ENCODE data around the gene TEX22. TPM values are rescaled to one million over a fixed set of nuclear protein-coding genes. Genes with fewer than 3 reads are reported as not detected.

The TEX22 gene
- total RNA-seq, 4 donors from 2014 or later = 1.1 to 3.8 TPM; not detected in 2

GRCh38 chr14:105444859-105445258 lies 46.5 kb downstream of the TEX22 start:
- TF ChIP-seq POLR2A (IDR thresholded peaks at IDR 0.05) = no peak
- no peak for TF ChIP-seq CTCF (IDR thresholded peaks at IDR 0.05)
- no peaks in the 10 kb centered on the region for H3K4me1 ChIP-seq
- H3K9me3 ChIP-seq = no peaks in the 10 kb centered on the region
- no peak overlapping the region for H3K4me3 ChIP-seq
- intact Hi-C loops (cut with DNase I; ENCODE audit: low total_unique reads) = no loop called here
- no peaks in the 10 kb centered on the region for H3K36me3 ChIP-seq
- no peaks in the 10 kb centered on the region for H3K27me3 ChIP-seq
- no peak for DNase-seq
- H3K27ac ChIP-seq = no peak overlapping the region

DNA sequence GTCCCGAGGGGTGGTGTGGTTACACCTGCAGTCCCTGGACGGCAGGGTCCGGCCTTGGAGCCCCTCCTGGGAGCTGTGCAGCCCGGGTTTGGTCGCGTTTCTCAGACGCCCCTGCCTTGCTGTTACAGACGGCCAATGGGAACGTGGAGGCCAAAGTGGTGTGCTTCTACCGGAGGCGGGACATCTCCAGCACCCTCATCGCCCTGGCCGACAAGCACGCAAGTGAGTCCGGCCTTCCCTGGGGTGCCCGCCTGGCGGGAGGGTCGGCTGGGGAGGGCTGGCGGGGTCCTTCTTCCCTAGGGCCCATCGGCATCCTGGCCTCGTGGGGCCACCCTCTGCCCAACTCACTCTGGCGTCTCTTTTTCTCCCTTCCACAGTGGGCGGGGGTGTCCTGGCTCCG lies 47.0 kb downstream of the TEX22 start:
- DNase-seq = no peak
- H3K4me1 ChIP-seq = no peaks in the 10 kb centered on the region

DNA sequence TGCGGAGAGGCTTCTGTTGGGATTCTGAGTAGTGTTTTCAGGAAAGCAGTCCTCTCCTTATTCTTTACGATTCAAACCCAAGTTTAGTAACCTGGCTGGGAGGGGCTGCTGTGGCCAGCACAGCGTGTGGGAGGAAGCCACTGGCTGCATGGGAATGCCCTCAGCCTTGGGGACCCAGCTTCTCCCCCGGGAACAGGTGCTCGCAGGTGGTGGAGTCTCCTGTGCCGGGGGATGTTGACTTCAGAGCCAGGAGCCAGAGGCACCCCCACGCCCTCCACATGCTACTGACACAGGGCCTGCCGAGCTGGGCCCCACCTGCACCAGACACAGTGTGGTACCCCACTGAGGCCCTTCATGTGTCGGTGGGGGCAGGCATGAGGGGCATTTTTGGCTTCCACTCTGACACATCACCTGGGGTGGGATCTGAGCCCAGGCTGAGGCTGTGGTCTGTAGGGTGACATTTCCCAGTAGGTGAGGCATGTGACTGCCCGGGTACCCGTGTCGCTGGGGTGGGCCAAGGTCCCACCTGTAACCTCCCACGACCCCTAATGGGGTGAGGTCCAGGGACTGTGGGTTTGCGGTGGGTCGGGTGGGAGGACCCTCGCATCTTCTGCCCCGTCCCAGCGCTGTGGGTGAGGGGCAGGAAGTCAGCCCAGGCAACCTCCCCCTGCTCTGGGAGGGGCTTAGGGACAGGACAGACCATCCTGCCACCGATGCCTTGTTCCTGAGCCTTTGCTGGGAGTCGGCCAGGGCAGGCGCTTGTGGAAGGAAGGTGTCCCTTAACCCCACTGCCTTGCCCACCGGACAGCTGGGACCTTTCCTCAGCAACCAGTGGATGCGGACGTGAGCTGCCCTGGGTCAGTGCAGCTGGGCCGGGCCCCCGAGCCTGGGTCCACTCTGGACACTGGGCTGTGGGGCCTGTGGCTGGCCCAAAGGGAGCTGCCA lies 47.8 kb downstream of the TEX22 start:
- no peaks in the 10 kb centered on the region for H3K27me3 ChIP-seq
- TF ChIP-seq POLR2A (IDR thresholded peaks at IDR 0.05) (no peak), CTCF (IDR thresholded peaks at IDR 0.05) (no peak)
- no peak overlapping the region for H3K27ac ChIP-seq
- no peaks in the 10 kb centered on the region for H3K36me3 ChIP-seq
- no peak for DNase-seq
- H3K4me3 ChIP-seq = no peak overlapping the region
- intact Hi-C loops (cut with DNase I; ENCODE audit: low total_unique reads) = no loop called here
- no peaks in the 10 kb centered on the region for H3K4me1 ChIP-seq
- H3K9me3 ChIP-seq = no peaks in the 10 kb centered on the region

More for the DNA sequence above, 47.0 kb downstream of the TEX22 start:
- Histone ChIP-seq H3K27ac (no peak overlapping the region), H3K9me3 (no peaks in the 10 kb centered on the region), H3K4me3 (no peak overlapping the region), H3K36me3 (no peaks in the 10 kb centered on the region), H3K27me3 (no peaks in the 10 kb centered on the region)
- intact Hi-C loops (cut with DNase I; ENCODE audit: low total_unique reads) = no loop called here
- TF ChIP-seq POLR2A (IDR thresholded peaks at IDR 0.05) = no peak
- TF ChIP-seq CTCF (IDR thresholded peaks at IDR 0.05) = no peak

GRCh38 chr14:105446971-105447370 lies 48.6 kb downstream of the TEX22 start:
- no peak for DNase-seq
- H3K36me3 ChIP-seq = no peaks in the 10 kb centered on the region
- H3K4me1 ChIP-seq = no peaks in the 10 kb centered on the region
- TF ChIP-seq POLR2A (IDR thresholded peaks at IDR 0.05) (no peak), CTCF (IDR thresholded peaks at IDR 0.05) (no peak)
- no peaks in the 10 kb centered on the region for H3K27me3 ChIP-seq
- intact Hi-C loops (cut with DNase I; ENCODE audit: low total_unique reads) = no loop called here
- no peak overlapping the region for H3K4me3 ChIP-seq
- no peak overlapping the region for H3K27ac ChIP-seq
- no peaks in the 10 kb centered on the region for H3K9me3 ChIP-seq
